Measurements from ENCODE around the gene KDM8.

DNA sequence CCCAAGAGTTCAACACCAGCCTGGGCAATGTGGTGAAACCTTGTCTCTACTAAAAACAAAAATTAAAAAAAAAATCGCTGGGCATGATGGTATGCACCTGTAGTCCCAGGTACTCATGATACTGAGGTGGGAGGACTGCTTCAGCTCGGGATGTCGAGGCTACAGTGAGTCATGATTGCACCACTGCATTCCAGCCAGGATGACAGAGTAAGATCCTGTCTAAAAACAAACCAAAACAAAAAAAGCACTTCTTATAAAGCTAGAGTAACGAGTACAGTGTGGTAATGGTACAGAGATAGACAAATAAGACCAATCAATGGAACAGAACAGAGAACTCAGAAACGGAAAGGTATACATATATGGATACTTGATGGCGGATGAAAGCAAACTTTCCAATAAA is 60.8 kb downstream of the KDM8 start:
- TF ChIP-seq, protein P1, sequence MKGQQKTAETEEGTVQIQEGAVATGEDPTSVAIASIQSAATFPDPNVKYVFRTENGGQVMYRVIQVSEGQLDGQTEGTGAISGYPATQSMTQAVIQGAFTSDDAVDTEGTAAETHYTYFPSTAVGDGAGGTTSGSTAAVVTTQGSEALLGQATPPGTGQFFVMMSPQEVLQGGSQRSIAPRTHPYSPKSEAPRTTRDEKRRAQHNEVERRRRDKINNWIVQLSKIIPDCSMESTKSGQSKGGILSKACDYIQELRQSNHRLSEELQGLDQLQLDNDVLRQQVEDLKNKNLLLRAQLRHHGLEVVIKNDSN (IDR thresholded peaks at IDR 0.05; ENCODE audit: borderline replicate concordance, low read depth) = no peak
- TF ChIP-seq, protein P2, sequence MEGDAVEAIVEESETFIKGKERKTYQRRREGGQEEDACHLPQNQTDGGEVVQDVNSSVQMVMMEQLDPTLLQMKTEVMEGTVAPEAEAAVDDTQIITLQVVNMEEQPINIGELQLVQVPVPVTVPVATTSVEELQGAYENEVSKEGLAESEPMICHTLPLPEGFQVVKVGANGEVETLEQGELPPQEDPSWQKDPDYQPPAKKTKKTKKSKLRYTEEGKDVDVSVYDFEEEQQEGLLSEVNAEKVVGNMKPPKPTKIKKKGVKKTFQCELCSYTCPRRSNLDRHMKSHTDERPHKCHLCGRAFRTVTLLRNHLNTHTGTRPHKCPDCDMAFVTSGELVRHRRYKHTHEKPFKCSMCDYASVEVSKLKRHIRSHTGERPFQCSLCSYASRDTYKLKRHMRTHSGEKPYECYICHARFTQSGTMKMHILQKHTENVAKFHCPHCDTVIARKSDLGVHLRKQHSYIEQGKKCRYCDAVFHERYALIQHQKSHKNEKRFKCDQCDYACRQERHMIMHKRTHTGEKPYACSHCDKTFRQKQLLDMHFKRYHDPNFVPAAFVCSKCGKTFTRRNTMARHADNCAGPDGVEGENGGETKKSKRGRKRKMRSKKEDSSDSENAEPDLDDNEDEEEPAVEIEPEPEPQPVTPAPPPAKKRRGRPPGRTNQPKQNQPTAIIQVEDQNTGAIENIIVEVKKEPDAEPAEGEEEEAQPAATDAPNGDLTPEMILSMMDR (IDR thresholded peaks at IDR 0.05) = no peak
- TF ChIP-seq CHD2 (IDR thresholded peaks at IDR 0.05; ENCODE audit: low read length, partially characterized antibody) (no peak), EP300 (IDR thresholded peaks at IDR 0.05; ENCODE audit: borderline replicate concordance in 1 of 2, low read depth in 1 of 2, low read length in 1 of 2) (no peak)
